Measurements from ENCODE around the gene C14orf132. TPM values are rescaled to one million over a fixed set of nuclear protein-coding genes. Genes with fewer than 3 reads are reported as not detected.

The C14orf132 gene
- total and polyA plus RNA-seq, 2 experiments from 2014 or later: 17.0 to 19.3 TPM

Small RNAs within 50 kb of the gene (small RNA-seq; reads per million reads assigned to genes)
- gene AL137190.1: not detected

Other genes with a start within 250 kb of the C14orf132 start
- gene TUNAR, start 162.5 kb upstream of the C14orf132 start, total RNA-seq: 0.13 TPM in 1 of 2 replicates, not detected in the other
- gene TUNAR, start 162.5 kb upstream of the C14orf132 start, polyA plus RNA-seq: not detected in 2 replicates
- 4.7 and 5.9 TPM in 2 replicates for gene BDKRB2, start 165.5 kb downstream of the C14orf132 start, total RNA-seq
- 4.4 and 5.2 TPM in 2 replicates for gene BDKRB2, start 165.5 kb downstream of the C14orf132 start, polyA plus RNA-seq
- gene BDKRB1, start 216.8 kb downstream of the C14orf132 start, total RNA-seq: 11.9 and 15.3 TPM in 2 replicates
- 33.0 and 48.6 TPM in 2 replicates for gene BDKRB1, start 216.8 kb downstream of the C14orf132 start, polyA plus RNA-seq